Measurements from ENCODE around the gene IFITM1. TPM values are rescaled to one million over a fixed set of nuclear protein-coding genes. Genes with fewer than 3 reads are reported as not detected.
A peak's percentile ranks its signal among the peaks of the same experiment; 100 is the strongest.

IFITM1 gene
- total and polyA plus RNA-seq, 2 of the 13 experiments (the other 11 are each of a cell fraction or from before 2014, with no cell fraction given), result 0.38 to 11.1 TPM

DNA sequence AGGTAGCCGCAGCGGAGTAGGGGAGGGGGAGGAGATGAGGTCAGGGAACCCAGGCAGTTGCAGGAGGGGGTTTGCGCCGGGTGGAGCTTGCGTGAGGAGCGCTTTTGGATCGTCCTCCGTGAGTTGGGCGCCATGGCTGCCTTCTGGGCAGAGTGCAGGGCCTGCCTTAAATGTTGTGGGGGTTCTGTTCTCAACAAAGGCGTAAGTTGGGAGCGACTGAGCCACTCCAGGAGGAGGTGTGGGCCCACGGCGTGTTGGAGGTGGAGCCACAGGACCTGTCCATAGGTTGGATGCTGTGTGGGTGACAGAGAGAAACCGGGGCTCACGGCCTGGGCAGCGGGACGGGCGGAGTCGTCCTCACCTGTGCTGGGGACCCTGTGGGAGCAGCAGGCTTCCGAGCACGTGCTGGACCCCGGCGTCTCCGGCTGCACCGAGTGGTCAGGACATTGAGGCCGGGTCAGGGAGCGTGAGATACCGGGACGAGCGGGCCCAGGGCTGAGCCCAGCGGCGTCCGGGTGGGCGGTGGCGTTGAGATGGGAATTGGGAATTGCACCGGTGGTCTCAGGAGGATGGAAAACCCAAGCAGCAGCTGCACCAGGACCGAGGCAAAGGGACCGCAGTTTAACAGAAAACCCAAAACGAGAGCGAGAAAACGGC is 25.9 kb upstream of the IFITM1 start:
- Histone ChIP-seq H3K4me3 (replicated peaks in 1 of 3; ENCODE audit: insufficient read depth in 1 of 3, low read depth in 2 of 3, low read length in 3 of 3) (peak overlapping the region; percentile 50 to 75 (median 58); a peak in 5 of 6 replicates), H3K4me1 (ENCODE audit: insufficient read depth, low read length) (peaks cover 41% of the 10 kb centered on the region), H3K9ac (ENCODE audit: insufficient read depth, low read depth, low read length) (peak overlapping the region; percentile 56; the same call in 1 of the 2 replicates), H2AFZ (ENCODE audit: low read length) (no peak overlapping the region), H3K79me2 (ENCODE audit: insufficient read depth, low read length) (no peaks in the 10 kb centered on the region), H4K20me1 (ENCODE audit: insufficient read depth, low read length) (no peaks in the 10 kb centered on the region), H3K36me3 (replicated peaks in 1 of 2; ENCODE audit: control insufficient read depth in 1 of 2, insufficient read depth in 2 of 2, low read length in 2 of 2) (0 out of 5 replicates have a peak, but pooled peaks cover 0 to 2% of the 10 kb centered on the region in 2 experiments), H3K27ac (ENCODE audit: extremely low read length, insufficient read depth, low read length) (no peak overlapping the region), H3K27me3 (ENCODE audit: control insufficient read depth in 1 of 2, insufficient read depth in 2 of 2, low read length in 2 of 2) (peaks cover 5 to 51% of the 10 kb centered on the region in 2 experiments; a peak in 4 of 5 replicates), H3K4me2 (ENCODE audit: low read depth, low read length) (peak overlapping the region; percentile 95), H3K9me3 (ENCODE audit: low read length) (no peaks in the 10 kb centered on the region)
- FAIRE-seq, result no peak
- intact Hi-C loops (cut with micrococcal nuclease; ENCODE audit: unreplicated experiment) (no loop called here), in situ Hi-C loops (cut with HindIII; ENCODE audit: extremely low pct_ligation_motif_present, low pct_unique_long_range_greater_than_20kb) (no loop called here)
- ChIA-PET CTCF (ENCODE audit: low intra/inter-chr PET ratio, low total read pairs) (no interaction called here), POLR2A (no interaction called here)
- WGBS (ENCODE audit: low lambda C conversion rate), result 30% methylated on average over 32 of the region's 41 CpGs
- DNase-seq (ENCODE audit: low spot score), result no peak
- BruUV-seq (replicated peaks), result no TSS peak
- ATAC-seq, result 0 out of 3 replicates have a peak, but pooled peaks have one; percentile 7
- TF ChIP-seq ZEB1 (IDR thresholded peaks at IDR 0.05; ENCODE audit: insufficient replicate concordance, low read depth), result peak; percentile 47
- TF ChIP-seq, protein P1, sequence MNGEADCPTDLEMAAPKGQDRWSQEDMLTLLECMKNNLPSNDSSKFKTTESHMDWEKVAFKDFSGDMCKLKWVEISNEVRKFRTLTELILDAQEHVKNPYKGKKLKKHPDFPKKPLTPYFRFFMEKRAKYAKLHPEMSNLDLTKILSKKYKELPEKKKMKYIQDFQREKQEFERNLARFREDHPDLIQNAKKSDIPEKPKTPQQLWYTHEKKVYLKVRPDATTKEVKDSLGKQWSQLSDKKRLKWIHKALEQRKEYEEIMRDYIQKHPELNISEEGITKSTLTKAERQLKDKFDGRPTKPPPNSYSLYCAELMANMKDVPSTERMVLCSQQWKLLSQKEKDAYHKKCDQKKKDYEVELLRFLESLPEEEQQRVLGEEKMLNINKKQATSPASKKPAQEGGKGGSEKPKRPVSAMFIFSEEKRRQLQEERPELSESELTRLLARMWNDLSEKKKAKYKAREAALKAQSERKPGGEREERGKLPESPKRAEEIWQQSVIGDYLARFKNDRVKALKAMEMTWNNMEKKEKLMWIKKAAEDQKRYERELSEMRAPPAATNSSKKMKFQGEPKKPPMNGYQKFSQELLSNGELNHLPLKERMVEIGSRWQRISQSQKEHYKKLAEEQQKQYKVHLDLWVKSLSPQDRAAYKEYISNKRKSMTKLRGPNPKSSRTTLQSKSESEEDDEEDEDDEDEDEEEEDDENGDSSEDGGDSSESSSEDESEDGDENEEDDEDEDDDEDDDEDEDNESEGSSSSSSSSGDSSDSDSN (CRISPR knock-in tag; IDR thresholded peaks at IDR 0.05), result peak; percentile 49; the same call in 1 of the 2 replicates
- TF ChIP-seq GABPB1 (CRISPR knock-in tag; IDR thresholded peaks at IDR 0.05), result 0 out of 2 replicates have a peak, but pooled peaks have one; percentile 12
- TF ChIP-seq, protein P2, sequence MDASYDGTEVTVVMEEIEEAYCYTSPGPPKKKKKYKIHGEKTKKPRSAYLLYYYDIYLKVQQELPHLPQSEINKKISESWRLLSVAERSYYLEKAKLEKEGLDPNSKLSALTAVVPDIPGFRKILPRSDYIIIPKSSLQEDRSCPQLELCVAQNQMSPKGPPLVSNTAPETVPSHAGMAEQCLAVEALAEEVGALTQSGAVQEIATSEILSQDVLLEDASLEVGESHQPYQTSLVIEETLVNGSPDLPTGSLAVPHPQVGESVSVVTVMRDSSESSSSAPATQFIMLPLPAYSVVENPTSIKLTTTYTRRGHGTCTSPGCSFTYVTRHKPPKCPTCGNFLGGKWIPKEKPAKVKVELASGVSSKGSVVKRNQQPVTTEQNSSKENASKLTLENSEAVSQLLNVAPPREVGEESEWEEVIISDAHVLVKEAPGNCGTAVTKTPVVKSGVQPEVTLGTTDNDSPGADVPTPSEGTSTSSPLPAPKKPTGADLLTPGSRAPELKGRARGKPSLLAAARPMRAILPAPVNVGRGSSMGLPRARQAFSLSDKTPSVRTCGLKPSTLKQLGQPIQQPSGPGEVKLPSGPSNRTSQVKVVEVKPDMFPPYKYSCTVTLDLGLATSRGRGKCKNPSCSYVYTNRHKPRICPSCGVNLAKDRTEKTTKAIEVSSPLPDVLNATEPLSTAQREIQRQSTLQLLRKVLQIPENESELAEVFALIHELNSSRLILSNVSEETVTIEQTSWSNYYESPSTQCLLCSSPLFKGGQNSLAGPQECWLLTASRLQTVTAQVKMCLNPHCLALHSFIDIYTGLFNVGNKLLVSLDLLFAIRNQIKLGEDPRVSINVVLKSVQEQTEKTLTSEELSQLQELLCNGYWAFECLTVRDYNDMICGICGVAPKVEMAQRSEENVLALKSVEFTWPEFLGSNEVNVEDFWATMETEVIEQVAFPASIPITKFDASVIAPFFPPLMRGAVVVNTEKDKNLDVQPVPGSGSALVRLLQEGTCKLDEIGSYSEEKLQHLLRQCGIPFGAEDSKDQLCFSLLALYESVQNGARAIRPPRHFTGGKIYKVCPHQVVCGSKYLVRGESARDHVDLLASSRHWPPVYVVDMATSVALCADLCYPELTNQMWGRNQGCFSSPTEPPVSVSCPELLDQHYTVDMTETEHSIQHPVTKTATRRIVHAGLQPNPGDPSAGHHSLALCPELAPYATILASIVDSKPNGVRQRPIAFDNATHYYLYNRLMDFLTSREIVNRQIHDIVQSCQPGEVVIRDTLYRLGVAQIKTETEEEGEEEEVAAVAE (CRISPR knock-in tag; IDR thresholded peaks at IDR 0.05; ENCODE audit: borderline replicate concordance), result no peak
- no peak for TF ChIP-seq ZNF605 (CRISPR knock-in tag; IDR thresholded peaks at IDR 0.05)
- TF ChIP-seq, protein P3, sequence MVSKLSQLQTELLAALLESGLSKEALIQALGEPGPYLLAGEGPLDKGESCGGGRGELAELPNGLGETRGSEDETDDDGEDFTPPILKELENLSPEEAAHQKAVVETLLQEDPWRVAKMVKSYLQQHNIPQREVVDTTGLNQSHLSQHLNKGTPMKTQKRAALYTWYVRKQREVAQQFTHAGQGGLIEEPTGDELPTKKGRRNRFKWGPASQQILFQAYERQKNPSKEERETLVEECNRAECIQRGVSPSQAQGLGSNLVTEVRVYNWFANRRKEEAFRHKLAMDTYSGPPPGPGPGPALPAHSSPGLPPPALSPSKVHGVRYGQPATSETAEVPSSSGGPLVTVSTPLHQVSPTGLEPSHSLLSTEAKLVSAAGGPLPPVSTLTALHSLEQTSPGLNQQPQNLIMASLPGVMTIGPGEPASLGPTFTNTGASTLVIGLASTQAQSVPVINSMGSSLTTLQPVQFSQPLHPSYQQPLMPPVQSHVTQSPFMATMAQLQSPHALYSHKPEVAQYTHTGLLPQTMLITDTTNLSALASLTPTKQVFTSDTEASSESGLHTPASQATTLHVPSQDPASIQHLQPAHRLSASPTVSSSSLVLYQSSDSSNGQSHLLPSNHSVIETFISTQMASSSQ (IDR thresholded peaks at IDR 0.05; ENCODE audit: low read depth), result no peak
- TF ChIP-seq, protein P3 (CRISPR knock-in tag; IDR thresholded peaks at IDR 0.05; ENCODE audit: borderline replicate concordance), result no peak
